ENCODE measurements around the gene PPP1R8.

- TF ChIP-seq, protein P1, sequence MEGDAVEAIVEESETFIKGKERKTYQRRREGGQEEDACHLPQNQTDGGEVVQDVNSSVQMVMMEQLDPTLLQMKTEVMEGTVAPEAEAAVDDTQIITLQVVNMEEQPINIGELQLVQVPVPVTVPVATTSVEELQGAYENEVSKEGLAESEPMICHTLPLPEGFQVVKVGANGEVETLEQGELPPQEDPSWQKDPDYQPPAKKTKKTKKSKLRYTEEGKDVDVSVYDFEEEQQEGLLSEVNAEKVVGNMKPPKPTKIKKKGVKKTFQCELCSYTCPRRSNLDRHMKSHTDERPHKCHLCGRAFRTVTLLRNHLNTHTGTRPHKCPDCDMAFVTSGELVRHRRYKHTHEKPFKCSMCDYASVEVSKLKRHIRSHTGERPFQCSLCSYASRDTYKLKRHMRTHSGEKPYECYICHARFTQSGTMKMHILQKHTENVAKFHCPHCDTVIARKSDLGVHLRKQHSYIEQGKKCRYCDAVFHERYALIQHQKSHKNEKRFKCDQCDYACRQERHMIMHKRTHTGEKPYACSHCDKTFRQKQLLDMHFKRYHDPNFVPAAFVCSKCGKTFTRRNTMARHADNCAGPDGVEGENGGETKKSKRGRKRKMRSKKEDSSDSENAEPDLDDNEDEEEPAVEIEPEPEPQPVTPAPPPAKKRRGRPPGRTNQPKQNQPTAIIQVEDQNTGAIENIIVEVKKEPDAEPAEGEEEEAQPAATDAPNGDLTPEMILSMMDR (conservative IDR thresholded peaks at IDR 0.05 in 1 of 2, IDR thresholded peaks at IDR 0.05 in 1 of 2; ENCODE audit: low read depth in 1 of 2, low read length in 2 of 2) = no peak
- no peak for TF ChIP-seq EZH2 (IDR thresholded peaks at IDR 0.05; ENCODE audit: low read length, missing control alignments)
Observed at GRCh38 chr1:27882543-27882903, 51.9 kb downstream of the PPP1R8 start.
